HFF-Myc (cell line): ENCODE data around the gene POGLUT3.
A peak's percentile ranks its signal among the peaks of the same experiment; 100 is the strongest.

Experiments
- DNase-seq: peaks from one replicate; pipeline ENCODE4 v3.0.0-alpha.2; 2011; ENCODE audit warnings: low read depth; ENCODE audit errors: extremely low read depth
- H3K4me3 ChIP-seq: replicated peaks from 2 replicates; pipeline ENCODE4 v1.5.1; 2011; ENCODE audit warnings: low read depth, mild to moderate bottlenecking, control low read depth, low read length
- TF ChIP-seq, protein P1 (sequence below): IDR thresholded peaks from 2 replicates; pipeline ENCODE4 v1.5.1; 2012; ENCODE audit warnings: mild to moderate bottlenecking, low read depth, low read length, control low read depth; ENCODE audit errors: missing control alignments

POGLUT3 gene, protein sequence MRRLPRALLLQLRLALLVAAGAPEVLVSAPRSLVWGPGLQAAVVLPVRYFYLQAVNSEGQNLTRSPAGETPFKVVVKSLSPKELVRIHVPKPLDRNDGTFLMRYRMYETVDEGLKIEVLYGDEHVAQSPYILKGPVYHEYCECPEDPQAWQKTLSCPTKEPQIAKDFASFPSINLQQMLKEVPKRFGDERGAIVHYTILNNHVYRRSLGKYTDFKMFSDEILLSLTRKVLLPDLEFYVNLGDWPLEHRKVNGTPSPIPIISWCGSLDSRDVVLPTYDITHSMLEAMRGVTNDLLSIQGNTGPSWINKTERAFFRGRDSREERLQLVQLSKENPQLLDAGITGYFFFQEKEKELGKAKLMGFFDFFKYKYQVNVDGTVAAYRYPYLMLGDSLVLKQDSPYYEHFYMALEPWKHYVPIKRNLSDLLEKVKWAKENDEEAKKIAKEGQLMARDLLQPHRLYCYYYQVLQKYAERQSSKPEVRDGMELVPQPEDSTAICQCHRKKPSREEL

DNA sequence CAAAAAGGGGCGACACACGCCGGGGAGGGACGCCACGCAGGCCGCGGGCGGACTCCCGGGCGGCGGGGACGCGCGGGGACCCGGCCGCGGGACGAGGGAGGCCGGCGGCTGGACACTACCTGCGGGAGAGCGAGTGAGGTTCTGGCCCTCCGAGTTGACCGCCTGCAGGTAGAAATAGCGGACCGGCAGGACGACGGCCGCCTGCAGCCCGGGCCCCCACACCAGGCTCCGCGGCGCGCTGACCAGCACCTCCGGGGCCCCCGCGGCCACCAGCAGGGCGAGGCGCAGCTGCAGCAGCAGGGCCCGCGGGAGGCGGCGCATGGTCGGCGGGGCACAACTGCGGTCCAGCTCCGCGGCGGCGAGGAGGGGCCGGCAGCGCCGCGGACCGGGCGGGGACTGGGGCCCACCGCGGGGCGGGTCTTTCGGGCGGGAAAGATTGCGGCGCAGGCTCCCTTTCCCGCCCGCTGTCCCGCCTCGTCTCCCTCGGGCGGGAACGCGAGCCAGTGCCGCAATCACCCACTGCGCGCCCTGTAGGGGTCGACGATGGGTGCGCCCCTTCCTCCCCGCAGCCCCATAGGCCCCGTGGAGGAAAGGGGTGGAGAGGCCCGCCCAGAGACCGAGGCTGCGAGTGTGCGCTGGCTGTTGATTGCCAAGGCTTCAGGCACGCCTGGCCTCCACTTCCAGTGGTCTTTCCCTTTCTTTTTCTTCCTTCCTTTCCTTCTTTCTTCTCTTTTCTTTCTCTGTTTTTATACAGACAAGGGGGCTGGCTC is at the start of gene POGLUT3:
Gene POGLUT3 (minus strand): TSS at position 339 of the 770 bp plus-strand sequence. CDS start 18 bp downstream, at position 321.
- no peak for DNase-seq
- TF ChIP-seq, protein P1, sequence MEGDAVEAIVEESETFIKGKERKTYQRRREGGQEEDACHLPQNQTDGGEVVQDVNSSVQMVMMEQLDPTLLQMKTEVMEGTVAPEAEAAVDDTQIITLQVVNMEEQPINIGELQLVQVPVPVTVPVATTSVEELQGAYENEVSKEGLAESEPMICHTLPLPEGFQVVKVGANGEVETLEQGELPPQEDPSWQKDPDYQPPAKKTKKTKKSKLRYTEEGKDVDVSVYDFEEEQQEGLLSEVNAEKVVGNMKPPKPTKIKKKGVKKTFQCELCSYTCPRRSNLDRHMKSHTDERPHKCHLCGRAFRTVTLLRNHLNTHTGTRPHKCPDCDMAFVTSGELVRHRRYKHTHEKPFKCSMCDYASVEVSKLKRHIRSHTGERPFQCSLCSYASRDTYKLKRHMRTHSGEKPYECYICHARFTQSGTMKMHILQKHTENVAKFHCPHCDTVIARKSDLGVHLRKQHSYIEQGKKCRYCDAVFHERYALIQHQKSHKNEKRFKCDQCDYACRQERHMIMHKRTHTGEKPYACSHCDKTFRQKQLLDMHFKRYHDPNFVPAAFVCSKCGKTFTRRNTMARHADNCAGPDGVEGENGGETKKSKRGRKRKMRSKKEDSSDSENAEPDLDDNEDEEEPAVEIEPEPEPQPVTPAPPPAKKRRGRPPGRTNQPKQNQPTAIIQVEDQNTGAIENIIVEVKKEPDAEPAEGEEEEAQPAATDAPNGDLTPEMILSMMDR: no peak
- peak within 1 kb of the TSS; percentile 54 for H3K4me3 ChIP-seq

DNA sequence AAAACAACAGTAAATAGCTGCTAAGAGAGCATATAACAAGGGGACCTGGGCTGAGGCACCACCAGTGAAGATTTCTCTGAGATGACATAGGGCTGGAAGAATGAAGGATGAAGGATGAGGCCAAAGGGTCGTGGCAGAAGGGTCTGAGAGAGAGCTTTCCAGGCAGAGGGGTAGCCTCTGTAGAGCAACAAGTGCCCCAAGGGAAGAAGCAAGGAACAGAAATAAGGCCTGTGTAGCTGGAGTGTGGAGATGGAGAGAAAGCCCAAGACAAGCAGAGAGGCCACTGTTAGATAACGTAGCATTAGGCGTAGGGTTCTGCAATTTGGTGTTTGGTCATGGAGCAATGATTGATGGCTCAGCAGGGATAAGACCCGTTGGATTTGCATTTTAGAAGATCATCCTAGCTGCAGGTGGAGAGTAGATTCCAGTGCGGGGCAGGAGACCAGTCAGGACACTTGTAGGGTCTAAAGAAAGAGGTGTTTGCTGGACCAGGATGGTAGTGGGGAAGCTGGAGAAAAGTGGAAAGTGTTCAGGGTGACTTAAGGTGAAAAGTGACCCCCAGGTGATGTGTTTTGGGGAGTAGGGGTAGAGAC is 47.8 kb upstream of the POGLUT3 start:
- no peak overlapping the region for H3K4me3 ChIP-seq
- TF ChIP-seq, protein P1: no peak
- no peak for DNase-seq

DNA sequence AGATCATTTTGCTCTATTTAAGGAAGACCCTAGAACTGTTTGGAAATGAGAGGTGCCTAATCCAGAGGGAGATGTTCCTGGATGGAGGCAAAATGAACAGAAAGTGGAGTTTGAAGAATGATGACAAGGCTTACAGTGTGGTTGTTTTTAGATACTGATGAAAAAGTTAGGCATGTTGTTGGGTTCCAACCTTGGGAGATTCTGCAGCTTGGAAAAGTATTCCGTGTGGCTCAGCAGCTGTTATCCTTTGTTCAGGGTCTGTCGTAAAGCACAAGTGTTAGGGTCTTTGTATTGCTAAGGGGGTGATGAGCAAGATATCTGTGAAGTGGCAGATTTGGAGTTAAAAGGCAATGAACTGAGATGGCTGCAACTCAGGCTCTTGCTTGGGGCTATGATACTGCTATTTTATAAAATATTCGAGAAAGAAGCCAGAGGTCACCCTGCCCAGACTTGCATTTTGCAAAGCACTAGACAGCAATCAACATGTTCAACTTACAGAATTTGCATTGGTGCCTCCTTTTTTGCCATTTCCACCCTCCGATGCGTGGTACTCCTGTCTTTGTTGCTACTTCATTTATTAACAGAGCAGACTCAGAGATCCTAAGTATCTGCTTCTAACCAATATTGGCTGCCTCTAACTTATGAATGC is 45.3 kb upstream of the POGLUT3 start:
- no peak overlapping the region for H3K4me3 ChIP-seq
- TF ChIP-seq, protein P1: no peak
- DNase-seq: no peak

DNA sequence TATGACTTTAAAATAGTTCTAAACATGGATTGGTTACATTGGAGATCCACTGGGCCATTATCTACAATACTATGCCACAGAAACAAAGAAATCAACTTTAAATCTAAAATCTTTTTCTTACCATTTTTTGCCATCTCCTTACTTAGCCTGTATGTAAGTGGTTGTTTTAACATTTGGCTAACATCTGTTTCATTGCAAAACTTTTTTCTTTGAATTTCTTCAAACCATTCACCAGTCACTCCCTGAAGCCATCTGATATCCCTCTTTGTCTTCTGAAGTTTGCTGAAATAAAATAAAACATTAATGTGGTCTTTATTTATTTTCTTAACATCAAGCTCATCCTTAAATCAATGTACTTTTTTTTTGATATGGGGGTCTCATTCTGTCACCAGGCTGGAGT is 43.3 kb upstream of the POGLUT3 start:
- no peak overlapping the region for H3K4me3 ChIP-seq
- no peak for DNase-seq
- TF ChIP-seq, protein P1: no peak

DNA sequence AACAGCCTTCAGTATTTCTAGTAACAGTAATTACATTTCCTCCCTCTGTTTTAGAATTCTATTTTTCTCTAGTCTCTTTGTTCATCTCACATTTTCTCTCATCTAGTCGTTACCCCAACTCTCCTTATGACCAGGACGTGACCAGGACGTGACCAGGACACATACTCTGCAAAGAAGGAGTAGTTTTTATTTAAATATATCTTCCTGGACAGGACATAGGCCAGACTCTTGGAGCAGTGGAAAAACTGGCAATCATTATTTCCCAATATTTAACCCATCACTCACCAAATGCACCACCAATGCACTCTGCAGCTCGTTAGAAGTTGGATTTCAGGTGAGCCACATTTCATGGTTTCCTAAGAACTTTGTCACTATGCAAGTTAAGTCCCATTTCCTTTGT is 40.3 kb upstream of the POGLUT3 start:
- TF ChIP-seq, protein P1: no peak
- H3K4me3 ChIP-seq: no peak overlapping the region
- no peak for DNase-seq

DNA sequence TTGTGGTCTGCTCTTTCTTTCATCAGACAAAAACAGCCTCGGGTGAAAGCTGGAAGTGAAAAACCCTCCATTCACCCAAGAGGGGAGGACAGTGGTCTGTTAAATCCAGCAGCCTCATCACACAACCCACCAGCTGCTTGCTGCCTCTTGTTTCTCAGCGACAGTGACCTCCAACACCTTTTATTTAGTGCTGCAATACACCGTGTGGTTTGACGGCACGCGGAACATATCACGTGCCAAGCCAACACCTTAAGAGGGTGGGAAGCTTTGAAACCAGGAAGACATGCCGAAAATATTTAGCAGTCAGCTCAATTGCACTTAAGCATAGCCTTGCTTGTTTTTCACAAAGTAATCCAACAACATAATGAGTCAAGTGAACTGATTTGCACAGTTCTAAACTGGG is 39.8 kb upstream of the POGLUT3 start:
- H3K4me3 ChIP-seq: no peak overlapping the region
- no peak for DNase-seq
- TF ChIP-seq, protein P1: no peak
